Amygdala (tissue), 56 donors: ENCODE data around the gene CES3.

Experiments
- DNase-seq, 56 donors: peaks; one replicate each; lab custom pipeline; 2025; lab: John Stamatoyannopoulos, UW

Gene CES3

DNA sequence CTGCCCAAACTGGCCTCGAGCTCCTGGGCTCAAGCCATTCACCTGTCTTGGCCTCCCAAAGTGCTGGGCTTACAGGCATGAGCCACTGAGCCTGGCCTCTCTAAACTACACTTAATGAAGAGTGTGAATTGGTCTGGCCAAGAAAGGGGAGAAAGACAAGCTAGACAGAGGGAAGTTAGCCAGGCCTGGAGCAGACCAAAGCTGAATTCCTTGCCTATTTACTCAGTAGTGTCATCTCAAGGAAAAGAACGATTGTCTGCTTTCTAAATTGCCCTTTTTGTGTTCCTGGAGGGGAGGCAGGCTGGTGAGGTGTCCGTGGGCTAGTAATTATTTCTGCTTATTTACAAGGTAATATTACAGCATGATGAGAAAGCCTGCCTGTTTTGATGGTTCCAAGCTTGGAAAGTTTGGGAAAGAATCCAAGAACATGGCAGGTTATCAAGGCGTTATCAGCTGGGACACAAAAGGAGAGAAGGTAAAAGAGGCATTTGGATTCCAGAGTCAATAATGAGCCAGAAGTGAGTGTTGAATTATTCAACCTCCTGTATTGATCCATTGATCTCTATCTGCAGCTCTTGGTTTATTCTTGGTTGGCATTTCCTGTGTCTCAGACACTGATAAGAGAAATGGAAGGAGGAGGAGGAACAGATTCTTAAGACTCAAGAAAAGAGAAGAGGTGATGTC is 61.6 kb downstream of the CES3 start:
- DNase-seq = no peak

DNA sequence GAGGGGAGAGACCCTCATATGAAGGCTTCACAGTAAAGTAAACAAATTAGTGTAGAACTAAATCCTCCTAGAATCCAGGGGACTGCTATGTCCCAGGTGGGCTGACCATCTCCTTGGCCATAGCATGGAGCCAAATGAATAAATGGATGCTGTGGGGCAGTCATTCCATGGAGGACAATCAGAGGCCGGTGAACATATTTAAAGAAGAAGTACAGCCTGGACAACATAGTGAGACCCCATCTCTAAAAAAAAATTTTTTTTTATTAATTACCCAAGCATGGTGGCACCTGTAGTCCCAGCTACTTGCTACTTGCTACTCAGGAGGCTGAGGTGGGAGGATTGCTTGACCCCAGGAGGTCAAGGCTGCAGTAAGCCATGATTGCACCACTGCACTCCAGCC is 62.6 kb downstream of the CES3 start:
- no peak for DNase-seq
